ENCODE results near the gene FLII. TPM values are rescaled to one million over a fixed set of nuclear protein-coding genes. Genes with fewer than 3 reads are reported as not detected.

FLII gene
- total and polyA plus RNA-seq, 8 donors: 142 to 282 (median 173) TPM

DNA sequence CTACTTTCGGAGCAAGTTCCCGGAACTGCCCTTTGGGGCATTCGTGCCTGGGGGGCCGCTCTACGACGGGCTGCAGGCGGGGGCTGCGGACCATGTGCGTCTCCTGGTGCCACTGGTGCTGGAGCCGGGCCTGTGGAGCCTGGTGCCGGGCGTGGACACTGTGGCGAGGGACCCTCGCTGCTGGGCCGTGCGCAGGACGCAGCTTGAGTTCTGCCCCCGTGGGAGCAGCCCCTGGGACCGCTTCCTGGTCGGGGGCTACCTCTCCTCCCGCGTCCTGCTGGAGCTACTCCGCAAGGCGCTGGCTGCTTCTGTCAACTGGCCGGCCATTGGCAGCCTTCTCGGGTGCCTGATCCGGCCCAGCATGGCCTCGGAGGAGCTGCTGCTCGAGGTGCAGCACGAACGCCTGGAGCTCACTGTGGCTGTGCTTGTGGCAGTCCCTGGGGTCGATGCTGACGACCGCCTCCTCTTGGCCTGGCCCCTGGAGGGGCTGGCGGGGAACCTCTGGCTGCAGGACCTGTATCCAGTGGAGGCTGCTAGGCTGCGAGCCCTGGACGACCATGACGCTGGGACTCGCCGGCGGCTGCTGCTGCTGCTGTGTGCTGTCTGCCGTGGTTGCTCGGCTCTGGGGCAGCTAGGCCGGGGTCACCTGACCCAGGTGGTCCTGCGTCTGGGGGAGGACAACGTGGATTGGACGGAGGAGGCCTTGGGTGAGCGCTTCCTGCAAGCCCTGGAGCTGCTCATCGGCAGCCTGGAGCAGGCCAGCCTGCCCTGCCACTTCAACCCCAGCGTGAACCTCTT, 5.5 kb upstream of the FLII start:
- intact Hi-C loops (cut with DNase I): no loop called here
- no peaks in the 10 kb centered on the region for H3K9me3 ChIP-seq
- TF ChIP-seq, protein P1, sequence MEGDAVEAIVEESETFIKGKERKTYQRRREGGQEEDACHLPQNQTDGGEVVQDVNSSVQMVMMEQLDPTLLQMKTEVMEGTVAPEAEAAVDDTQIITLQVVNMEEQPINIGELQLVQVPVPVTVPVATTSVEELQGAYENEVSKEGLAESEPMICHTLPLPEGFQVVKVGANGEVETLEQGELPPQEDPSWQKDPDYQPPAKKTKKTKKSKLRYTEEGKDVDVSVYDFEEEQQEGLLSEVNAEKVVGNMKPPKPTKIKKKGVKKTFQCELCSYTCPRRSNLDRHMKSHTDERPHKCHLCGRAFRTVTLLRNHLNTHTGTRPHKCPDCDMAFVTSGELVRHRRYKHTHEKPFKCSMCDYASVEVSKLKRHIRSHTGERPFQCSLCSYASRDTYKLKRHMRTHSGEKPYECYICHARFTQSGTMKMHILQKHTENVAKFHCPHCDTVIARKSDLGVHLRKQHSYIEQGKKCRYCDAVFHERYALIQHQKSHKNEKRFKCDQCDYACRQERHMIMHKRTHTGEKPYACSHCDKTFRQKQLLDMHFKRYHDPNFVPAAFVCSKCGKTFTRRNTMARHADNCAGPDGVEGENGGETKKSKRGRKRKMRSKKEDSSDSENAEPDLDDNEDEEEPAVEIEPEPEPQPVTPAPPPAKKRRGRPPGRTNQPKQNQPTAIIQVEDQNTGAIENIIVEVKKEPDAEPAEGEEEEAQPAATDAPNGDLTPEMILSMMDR (IDR thresholded peaks at IDR 0.05): no peak
- H3K36me3 ChIP-seq: peaks cover 0 to 27% (median 12%) of the 10 kb centered on the region in 3 donors
- H3K4me1 ChIP-seq: peaks cover 19 to 28% (median 22%) of the 10 kb centered on the region in 3 donors
- 90 to 93% methylated on average over 50 of the region's 50 CpGs for WGBS, 2 donors
- FAIRE-seq (no peak), DNase-seq (peak in 4 of 6 donors; percentile 17 to 79 (median 50)), ATAC-seq (no peak)
- no peak overlapping the region for H3K27ac ChIP-seq
- no peaks in the 10 kb centered on the region for H3K27me3 ChIP-seq
- no peak overlapping the region for H3K4me3 ChIP-seq

DNA sequence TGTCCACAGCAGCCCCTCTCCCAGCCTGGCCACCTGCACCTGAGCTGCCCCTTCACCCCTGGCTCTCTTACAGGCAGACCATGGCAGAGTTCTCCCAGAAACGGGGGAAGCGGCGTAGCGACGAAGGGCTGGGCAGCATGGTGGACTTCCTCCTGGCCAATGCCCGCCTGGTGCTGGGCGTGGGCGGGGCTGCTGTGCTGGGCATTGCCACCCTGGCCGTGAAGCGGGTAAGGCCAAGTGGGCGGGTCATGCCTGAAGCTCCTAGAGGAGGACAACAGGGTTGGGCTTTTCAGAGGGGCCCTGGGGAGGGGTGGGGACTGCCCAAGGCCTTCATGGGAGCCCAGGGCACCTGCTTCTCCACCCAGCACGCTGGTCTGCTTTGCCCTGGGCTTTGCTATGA, 4.1 kb upstream of the FLII start:
- intact Hi-C loops (cut with DNase I): no loop called here
- 47 to 51% methylated on average over 11 to 12 of the region's 12 CpGs for WGBS, 2 donors
- DNase-seq: peak; percentile 72 to 90 (median 84)
- ATAC-seq: peak; percentile 11 to 42 (median 16)
- H3K9me3 ChIP-seq: no peaks in the 10 kb centered on the region
- H3K27ac ChIP-seq: peak overlapping the region; percentile 90 to 96 (median 92)
- no peaks in the 10 kb centered on the region for H3K27me3 ChIP-seq
- peaks cover 0 to 27% (median 12%) of the 10 kb centered on the region in 3 donors for H3K36me3 ChIP-seq
- peak overlapping the region in 1 of 4 donors; percentile 7 for H3K4me3 ChIP-seq
- no peak for FAIRE-seq
- H3K4me1 ChIP-seq: peaks cover 22 to 31% (median 23%) of the 10 kb centered on the region in 3 donors
- TF ChIP-seq, protein P1 (IDR thresholded peaks at IDR 0.05): no peak

DNA sequence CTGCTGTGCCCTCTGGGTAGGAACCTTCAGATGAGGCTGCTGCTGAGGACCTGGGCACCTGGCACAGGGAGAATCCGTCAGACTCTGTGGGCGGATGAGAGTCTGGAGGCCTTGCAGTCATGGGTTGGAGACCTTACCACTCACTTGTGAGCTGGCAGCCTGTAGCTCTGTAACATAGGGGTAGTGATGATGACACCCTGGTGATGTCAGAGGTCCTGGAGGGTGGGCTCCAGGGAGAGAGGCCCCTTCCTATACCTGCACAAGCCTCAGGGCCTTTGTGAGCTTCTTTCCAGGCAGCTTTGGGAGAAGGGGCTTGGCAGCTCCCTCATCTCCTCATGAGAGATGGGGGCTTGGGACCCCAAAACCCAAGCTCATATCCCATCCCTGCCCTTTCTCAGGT, 3.6 kb upstream of the FLII start:
- Histone ChIP-seq H3K9me3 (no peaks in the 10 kb centered on the region), H3K4me3 (peak overlapping the region in 2 of 4 donors; percentile 7 to 91), H3K27me3 (no peaks in the 10 kb centered on the region), H3K4me1 (peaks cover 22 to 34% (median 26%) of the 10 kb centered on the region in 3 donors), H3K27ac (peak overlapping the region; percentile 90 to 96 (median 92)), H3K36me3 (peaks cover 0 to 27% (median 12%) of the 10 kb centered on the region in 3 donors)
- 49 to 63% methylated on average over 2 of the region's 2 CpGs for WGBS, 2 donors
- DNase-seq: peak in 1 of 6 donors; percentile 30
- no peak for ATAC-seq
- TF ChIP-seq, protein P1 (IDR thresholded peaks at IDR 0.05): no peak
- no peak for FAIRE-seq
- intact Hi-C loops (cut with DNase I): no loop called here

DNA sequence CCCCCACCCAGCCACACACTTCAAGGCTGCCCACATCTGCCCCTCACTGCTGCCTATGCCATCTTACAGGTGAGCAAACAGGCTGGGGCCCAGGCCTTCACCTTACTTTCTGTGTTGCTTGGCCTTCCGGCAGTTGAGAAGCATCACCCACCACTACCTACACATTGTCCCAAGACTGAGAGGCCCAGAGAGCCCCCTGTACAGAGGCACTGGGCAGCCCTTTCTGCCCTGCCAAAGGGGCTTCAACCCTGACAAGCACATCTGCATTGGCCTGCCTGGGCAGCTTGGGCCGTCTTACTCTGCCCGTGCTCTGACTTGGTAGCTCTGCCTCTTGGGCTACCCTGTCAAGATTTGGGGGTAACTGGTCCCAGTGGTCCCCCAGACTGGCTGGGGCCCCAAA, 3.1 kb upstream of the FLII start:
- DNase-seq: no peak
- ATAC-seq: no peak
- H3K27me3 ChIP-seq: no peaks in the 10 kb centered on the region
- peaks cover 0 to 27% (median 12%) of the 10 kb centered on the region in 3 donors for H3K36me3 ChIP-seq
- intact Hi-C loops (cut with DNase I): no loop called here
- peaks cover 22 to 39% (median 31%) of the 10 kb centered on the region in 3 donors for H3K4me1 ChIP-seq
- H3K27ac ChIP-seq: peak overlapping the region; percentile 90 to 96 (median 92)
- H3K9me3 ChIP-seq: no peaks in the 10 kb centered on the region
- H3K4me3 ChIP-seq: peak overlapping the region in 3 of 4 donors; percentile 81 to 91 (median 81)
- FAIRE-seq: no peak
- 57 to 65% methylated on average over 3 of the region's 3 CpGs for WGBS, 2 donors
- TF ChIP-seq, protein P1 (IDR thresholded peaks at IDR 0.05): no peak

DNA sequence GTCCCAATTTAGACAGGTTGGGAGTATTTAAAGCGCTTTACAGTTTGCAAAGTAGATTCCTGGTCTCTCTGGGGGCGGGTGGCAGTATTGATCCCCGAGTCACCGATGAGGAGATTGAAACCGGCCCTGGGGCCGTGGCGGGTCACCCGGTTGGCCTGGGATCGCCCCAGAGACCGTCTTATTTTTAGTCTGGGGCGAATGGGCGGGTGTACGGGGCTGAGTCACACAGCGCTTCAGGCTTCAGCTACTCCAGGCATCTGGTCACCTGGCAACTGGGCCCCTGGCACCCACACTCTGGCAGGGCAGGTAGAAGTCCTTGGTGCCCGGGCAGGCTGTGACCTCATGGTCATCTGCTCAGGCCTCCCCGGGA, 2.6 kb upstream of the FLII start:
- Histone ChIP-seq H3K27me3 (no peaks in the 10 kb centered on the region), H3K36me3 (peaks cover 0 to 27% (median 12%) of the 10 kb centered on the region in 3 donors), H3K4me3 (peak overlapping the region; percentile 71 to 91 (median 81)), H3K4me1 (peaks cover 22 to 44% (median 36%) of the 10 kb centered on the region in 3 donors), H3K27ac (peak overlapping the region; percentile 90 to 96 (median 92)), H3K9me3 (no peaks in the 10 kb centered on the region)
- ATAC-seq: peak; percentile 65 to 73 (median 66)
- WGBS, 2 donors: 1% methylated on average over 16 of the region's 16 CpGs
- FAIRE-seq: no peak
- DNase-seq: peak; percentile 80 to 94 (median 89)
- intact Hi-C loops (cut with DNase I): no loop called here
- TF ChIP-seq, protein P1 (IDR thresholded peaks at IDR 0.05): no peak

All from pancreas (tissue), 10 donors.